ENCODE data around the gene FAT4. TPM values are rescaled to one million over a fixed set of nuclear protein-coding genes. Genes with fewer than 3 reads are reported as not detected.

The FAT4 gene
- total and polyA plus RNA-seq, 2 of the 4 experiments (the other 2 are of a cell fraction): 6.8 to 37.5 TPM

- BruUV-seq (replicated peaks): no TSS peak
- Histone ChIP-seq H3K27ac (ENCODE audit: insufficient read depth, low read length) (no peak overlapping the region), H3K4me1 (ENCODE audit: control insufficient read depth, insufficient read depth, low read length) (peaks cover 7% of the 10 kb centered on the region), H3K9me1 (ENCODE audit: insufficient read depth, low read length) (peaks cover 16% of the 10 kb centered on the region), H4K20me1 (ENCODE audit: insufficient read depth, low read length) (peaks cover 6% of the 10 kb centered on the region; the same call in 1 of the 2 replicates), H2AFZ (replicated peaks; ENCODE audit: low read length, poor library complexity) (no peak overlapping the region), H3K4me3 (ENCODE audit: insufficient read depth, low read depth, low read length) (no peak overlapping the region), H2BK20ac (ENCODE audit: low read depth, low read length) (no peak overlapping the region), H3K36me3 (ENCODE audit: control insufficient read depth, insufficient read depth, low read length) (peaks cover 9% of the 10 kb centered on the region), H2BK5ac (ENCODE audit: low read depth, low read length, poor library complexity, severe bottlenecking) (no peak overlapping the region), H3K79me1 (ENCODE audit: low read depth in 1 of 2, low read length in 2 of 2) (peaks cover 33 to 62% of the 10 kb centered on the region in 2 experiments), H4K91ac (ENCODE audit: insufficient read depth, low read depth, low read length) (no peak overlapping the region), H3K4ac (ENCODE audit: low read depth, low read length) (no peak overlapping the region), H3K18ac (ENCODE audit: low read depth, low read length) (no peak overlapping the region), H3K23ac (ENCODE audit: low read depth, low read length) (0 out of 2 replicates have a peak overlapping the region, but pooled peaks have one; percentile 44), H2BK120ac (ENCODE audit: low read depth, low read length) (no peak overlapping the region), H3K14ac (replicated peaks; ENCODE audit: low read depth, low read length) (peak overlapping the region; percentile 44; the same call in 1 of the 2 replicates), H4K8ac (ENCODE audit: low read depth in 2 of 2, low read length in 2 of 2) (no peak overlapping the region), H4K5ac (ENCODE audit: low read depth, low read length) (no peak overlapping the region), H2AK5ac (ENCODE audit: low read depth, low read length) (0 out of 2 replicates have a peak overlapping the region, but pooled peaks have one; percentile 9), H3K4me2 (ENCODE audit: low read depth, low read length) (peak overlapping the region; percentile 34), H2AK9ac (replicated peaks; ENCODE audit: low read depth, low read length, poor library complexity) (no peak overlapping the region), H3K27me3 (ENCODE audit: control insufficient read depth, insufficient read depth, low read length) (no peaks in the 10 kb centered on the region), H3K9me3 (ENCODE audit: control insufficient read depth, insufficient read depth, low read length) (no peaks in the 10 kb centered on the region), H3K9ac (ENCODE audit: low read depth, low read length) (no peak overlapping the region), H2BK15ac (ENCODE audit: low read depth, low read length) (no peak overlapping the region), H3K56ac (ENCODE audit: extremely low read depth, insufficient read depth, low read length) (no peak overlapping the region)
- dilution Hi-C loops (cut with HindIII; ENCODE audit: low sequenced_read_pairs, unreplicated experiment) (no loop called here), intact Hi-C loops (cut with micrococcal nuclease) (loop anchor here (5.0 to 10.0 kb wide), 6 partner anchors 48 to 905 kb away; no protein-coding TSS in a partner anchor), in situ Hi-C loops (cut with MboI; ENCODE audit: low sequenced_read_pairs) (loop anchor here (25.0 kb wide), 2 partner anchors 918 to 1093 kb away; no protein-coding TSS in a partner anchor)
- ChIA-PET CTCF (no interaction called here), POLR2A (ENCODE audit: unreplicated experiment) (no interaction called here)
- TF ChIP-seq CTCF (conservative IDR thresholded peaks at IDR 0.05; ENCODE audit: low read depth, low read length) (no peak), MXI1 (IDR thresholded peaks at IDR 0.05; ENCODE audit: borderline replicate concordance, low read depth, low read length) (no peak), POLR2A (IDR thresholded peaks at IDR 0.05; ENCODE audit: low read depth, low read length) (no peak), FOS (IDR thresholded peaks at IDR 0.05; ENCODE audit: low read depth, low read length) (no peak), RFX5 (IDR thresholded peaks at IDR 0.05; ENCODE audit: low read depth, low read length) (no peak), RAD21 (IDR thresholded peaks at IDR 0.05; ENCODE audit: low read length) (no peak), ELK1 (IDR thresholded peaks at IDR 0.05; ENCODE audit: borderline replicate concordance, low read depth, low read length) (no peak), CEBPB (IDR thresholded peaks at IDR 0.05; ENCODE audit: low read depth, low read length) (no peak), NFE2L2 (IDR thresholded peaks at IDR 0.05; ENCODE audit: low read depth, low read length) (no peak), BHLHE40 (IDR thresholded peaks at IDR 0.05; ENCODE audit: low read depth, low read length) (no peak)
- TF ChIP-seq, protein P1, sequence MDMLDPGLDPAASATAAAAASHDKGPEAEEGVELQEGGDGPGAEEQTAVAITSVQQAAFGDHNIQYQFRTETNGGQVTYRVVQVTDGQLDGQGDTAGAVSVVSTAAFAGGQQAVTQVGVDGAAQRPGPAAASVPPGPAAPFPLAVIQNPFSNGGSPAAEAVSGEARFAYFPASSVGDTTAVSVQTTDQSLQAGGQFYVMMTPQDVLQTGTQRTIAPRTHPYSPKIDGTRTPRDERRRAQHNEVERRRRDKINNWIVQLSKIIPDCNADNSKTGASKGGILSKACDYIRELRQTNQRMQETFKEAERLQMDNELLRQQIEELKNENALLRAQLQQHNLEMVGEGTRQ (IDR thresholded peaks at IDR 0.05; ENCODE audit: low read depth, low read length): no peak
- no CpG with 5 or more reads among the region's 2 CpGs for WGBS, 2 experiments (ENCODE audit: extremely low coverage in 2 of 2, insufficient read length in 1 of 2)
- ATAC-seq (ENCODE audit: low read depth) (no peak), DNase-seq (peak; percentile 45)
Measured at GRCh38 chr4:125319311-125319710, 4.6 kb downstream of the FAT4 start.
